ENCODE measurements around the gene LAMA5.

Gene LAMA5

GRCh38 chr20:62314711-62315302 lies 52.3 kb downstream of the LAMA5 start:
- no peak for DNase-seq (ENCODE audit: low read depth)
- H3K4me3 ChIP-seq (ENCODE audit: low read depth, low read length) = no peak overlapping the region
- no peak for TF ChIP-seq CTCF (IDR thresholded peaks at IDR 0.05; ENCODE audit: low read depth, low read length, missing control alignments)

GRCh38 chr20:62314339-62314638 lies 52.8 kb downstream of the LAMA5 start:
- no peak for TF ChIP-seq CTCF (IDR thresholded peaks at IDR 0.05; ENCODE audit: low read depth, low read length, missing control alignments)
- DNase-seq (ENCODE audit: low read depth) = no peak
- no peak overlapping the region for H3K4me3 ChIP-seq (ENCODE audit: low read depth, low read length)

- TF ChIP-seq CTCF (IDR thresholded peaks at IDR 0.05; ENCODE audit: low read depth, low read length, missing control alignments) = no peak
- H3K4me3 ChIP-seq (ENCODE audit: low read depth, low read length) = no peak overlapping the region
- DNase-seq (ENCODE audit: low read depth) = no peak
Observed at GRCh38 chr20:62313460-62314338, 53.4 kb downstream of the LAMA5 start.

GRCh38 chr20:62313021-62313420 lies 54.1 kb downstream of the LAMA5 start:
- no peak for TF ChIP-seq CTCF (IDR thresholded peaks at IDR 0.05; ENCODE audit: low read depth, low read length, missing control alignments)
- H3K4me3 ChIP-seq (ENCODE audit: low read depth, low read length) = no peak overlapping the region
- DNase-seq (ENCODE audit: low read depth) = no peak

GRCh38 chr20:62312662-62312977 lies 54.5 kb downstream of the LAMA5 start:
- DNase-seq (ENCODE audit: low read depth) = no peak
- TF ChIP-seq CTCF (IDR thresholded peaks at IDR 0.05; ENCODE audit: low read depth, low read length, missing control alignments) = no peak
- no peak overlapping the region for H3K4me3 ChIP-seq (ENCODE audit: low read depth, low read length)

- no peak for DNase-seq (ENCODE audit: low read depth)
- H3K4me3 ChIP-seq (ENCODE audit: low read depth, low read length) = no peak overlapping the region
- TF ChIP-seq CTCF (IDR thresholded peaks at IDR 0.05; ENCODE audit: low read depth, low read length, missing control alignments) = no peak
Observed at GRCh38 chr20:62311832-62312661, 55.1 kb downstream of the LAMA5 start.

Data from GM12864 (cell line).